GM12878 (cell line): Measurements from ENCODE around the gene ZNF804A. TPM values are rescaled to one million over a fixed set of nuclear protein-coding genes. Genes with fewer than 3 reads are reported as not detected.

Experiments used
- ATAC-seq: fragments of 200-7000 bp; cut with Tn5 transposase; 3 replicates; pipeline ENCODE4 v1.9.1; 2020; ENCODE audit warnings: mild to moderate bottlenecking, moderate library complexity
- BruUV-seq: library from RNA; stranded (reverse); fragments of 400-500 nt; replicated peaks from 2 replicates; lab custom pipeline; 2021; lab: Mats Ljungman, UMichigan
- CTCF ChIA-PET: fragments of 300-600 bp; sonication (Branson Sonifier 250); formaldehyde crosslinking; extraction: SDS; loops from one replicate; lab custom pipeline; 2021; ENCODE audit warnings: inconsistent platforms; lab: Yijun Ruan, JAX
- POLR2A ChIA-PET: fragments of 350-600 bp; formaldehyde crosslinking; extraction: SDS; loops from one replicate; lab custom pipeline; 2021; ENCODE audit warnings: inconsistent platforms; lab: Charles Lee
- RAD21 ChIA-PET: fragments of 300-600 bp; sonication (Branson Sonifier 250); formaldehyde crosslinking; loops from one replicate; lab custom pipeline; 2023; ENCODE audit warnings: antibody characterized with exemption; ENCODE audit not compliant: unreplicated experiment; lab: Charles Lee
- SMC1A ChIA-PET: fragments of 300-600 bp; sonication (Branson Sonifier 250); formaldehyde crosslinking; loops from one replicate; lab custom pipeline; 2023; ENCODE audit not compliant: unreplicated experiment, uncharacterized antibody; lab: Charles Lee
- DNase-seq: peaks from one replicate; pipeline ENCODE4 v3.0.0-alpha.2; 2011; ENCODE audit warnings: low read depth, low spot score
- FAIRE-seq: peaks from 3 replicates; lab custom pipeline; 2011; peaks lifted over from hg19 to GRCh38; lab: Jason Lieb, UNC
- H2AFZ ChIP-seq: 2 replicates; pipeline ENCODE4 v1.6.0; 2011; ENCODE audit warnings: low read depth, low read length, control low read depth; ENCODE audit not compliant: control insufficient read depth
- H3K27ac ChIP-seq: 2 replicates; pipeline ENCODE4 v1.5.1; 2011; ENCODE audit warnings: control low read depth; ENCODE audit not compliant: control insufficient read depth, insufficient read depth
- H3K27me3 ChIP-seq, 2 experiments: replicated peaks in 1 of 2; 2 replicates each; pipeline versions ENCODE4 v1.6.0 to v1.6.1; 2011; ENCODE audit warnings: low read length in 1 of 2; ENCODE audit not compliant: control insufficient read depth in 2 of 2, insufficient read depth in 2 of 2
- H3K36me3 ChIP-seq, 2 experiments: 2 replicates each; pipeline ENCODE4 v1.5.1; 2011; ENCODE audit warnings: low read length in 1 of 2; ENCODE audit not compliant: control insufficient read depth in 2 of 2, insufficient read depth in 2 of 2
- H3K4me1 ChIP-seq: 2 replicates; pipeline ENCODE4 v1.6.1; 2011; ENCODE audit warnings: mild to moderate bottlenecking, low read length, moderate library complexity, mixed read lengths; ENCODE audit not compliant: control insufficient read depth, insufficient read depth
- H3K4me2 ChIP-seq: 2 replicates; pipeline ENCODE4 v1.6.0; 2011; ENCODE audit warnings: control low read depth; ENCODE audit not compliant: control insufficient read depth, insufficient read depth
- H3K4me3 ChIP-seq: fragments of 200-600 bp; sonication (generic); 2 replicates; pipeline ENCODE4 v1.5.1; 2016
- H3K79me2 ChIP-seq: 2 replicates; pipeline ENCODE4 v1.6.0; 2011; ENCODE audit warnings: low read length; ENCODE audit not compliant: control insufficient read depth, insufficient read depth
- H3K9ac ChIP-seq: 2 replicates; pipeline ENCODE4 v1.8.0; 2011; ENCODE audit warnings: low read length, control low read depth, mixed read lengths; ENCODE audit not compliant: control insufficient read depth, insufficient read depth
- H3K9me3 ChIP-seq: replicated peaks from 3 replicates; pipeline ENCODE4 v1.5.1; 2011; ENCODE audit warnings: mild to moderate bottlenecking, low read length; ENCODE audit not compliant: control insufficient read depth, insufficient read depth
- H4K20me1 ChIP-seq: 2 replicates; pipeline ENCODE4 v1.6.0; 2011; ENCODE audit not compliant: control insufficient read depth, insufficient read depth
- CHD4 ChIP-seq: fragments of 200-600 bp; sonication (generic); IDR thresholded peaks from 2 replicates; pipeline ENCODE4 v1.6.1; 2016; ENCODE audit warnings: mild to moderate bottlenecking
- CREM ChIP-seq: IDR thresholded peaks from 2 replicates; pipeline ENCODE4 v1.6.1; 2014; ENCODE audit warnings: antibody characterized with exemption, low read depth
- EP300 ChIP-seq, 2 experiments: fragments of 150-350 bp in 1 of 2; IDR thresholded peaks; 2 replicates each; pipeline ENCODE4 v1.6.1; 2011 to 2012; ENCODE audit warnings: low read depth in 2 of 2, low read length in 2 of 2, borderline replicate concordance in 1 of 2, improper control_type of control experiment in 1 of 2, inconsistent platforms in 1 of 2; ENCODE audit not compliant: control insufficient read depth in 1 of 2
- GABPA ChIP-seq: IDR thresholded peaks from 2 replicates; pipeline ENCODE4 v1.6.1; 2014; ENCODE audit warnings: antibody characterized with exemption, low read depth, mild to moderate bottlenecking, inconsistent platforms
- HDAC2 ChIP-seq: fragments of 200-600 bp; sonication (generic); IDR thresholded peaks from 2 replicates; pipeline ENCODE4 v1.6.1; 2017
- IKZF1 ChIP-seq: fragments of 450-650 bp; conservative IDR thresholded peaks from 2 replicates; pipeline ENCODE4 v1.6.1; 2017; ENCODE audit warnings: antibody characterized with exemption, mild to moderate bottlenecking
- KLF5 ChIP-seq: fragments of 450-650 bp; IDR thresholded peaks from 2 replicates; pipeline ENCODE4 v1.6.1; 2014; ENCODE audit warnings: mild to moderate bottlenecking; ENCODE audit not compliant: partially characterized antibody
- MEF2A ChIP-seq: IDR thresholded peaks from 2 replicates; pipeline ENCODE4 v1.6.1; 2011; ENCODE audit warnings: low read depth, mild to moderate bottlenecking, low read length, moderate library complexity; ENCODE audit not compliant: insufficient read depth
- NBN ChIP-seq: fragments of 450-650 bp; IDR thresholded peaks from 2 replicates; pipeline ENCODE4 v1.6.1; 2016
- RFX5 ChIP-seq: IDR thresholded peaks from 2 replicates; pipeline ENCODE4 v1.6.1; 2011; ENCODE audit warnings: low read depth, low read length, improper control_type of control experiment
- SIX5 ChIP-seq: IDR thresholded peaks from 2 replicates; pipeline ENCODE4 v1.6.1; 2011; ENCODE audit warnings: mild to moderate bottlenecking, low read depth, low read length, moderate library complexity; ENCODE audit not compliant: severe bottlenecking
- SMAD1 ChIP-seq: fragments of 450-650 bp; IDR thresholded peaks from 2 replicates; pipeline ENCODE4 v1.6.1; 2018; ENCODE audit warnings: mild to moderate bottlenecking, low read depth; ENCODE audit not compliant: partially characterized antibody
- SUZ12 ChIP-seq: fragments of 200-600 bp; sonication (generic); IDR thresholded peaks from one replicate; pipeline ENCODE4 v1.6.1; 2018; ENCODE audit warnings: antibody characterized with exemption, mild to moderate bottlenecking; ENCODE audit not compliant: unreplicated experiment
- TARDBP ChIP-seq: IDR thresholded peaks from 2 replicates; pipeline ENCODE4 v1.6.1; 2016; ENCODE audit warnings: borderline replicate concordance
- YY1 ChIP-seq: IDR thresholded peaks from 2 replicates; pipeline ENCODE4 v1.6.1; 2011; ENCODE audit warnings: low read depth, mild to moderate bottlenecking, low read length
- WGBS: methylation state at CpG from one replicate; pipeline ENCODE4 v1.1.6; 2016; ENCODE audit warnings: low lambda C conversion rate; ENCODE audit not compliant: insufficient replicate concordance, insufficient coverage; ENCODE audit errors: missing lambda C conversion rate; 5-methylcytosine and 5-hydroxymethylcytosine counted together
- in situ Hi-C: fragments of 300-500 bp; cut with MboI; formaldehyde crosslinking; loops from 9 replicates; pipeline ENCODE4 v1.14.3; 2018; ENCODE audit warnings: mixed read lengths
- intact Hi-C: fragments of 100-400 bp; cut with micrococcal nuclease; formaldehyde crosslinking; loops from one replicate; pipeline ENCODE4 v1.14.2; 2022; ENCODE audit not compliant: unreplicated experiment
- polyA plus RNA-seq, 11 experiments: library from polyadenylated mRNA; depleted of rRNA in 4 of 11; unstranded in 6 of 11; stranded (reverse) in 5 of 11; fragments of >200 nt; fragmentation: Nextera tagmentation in 4 of 11; fragmentation: Illumina TruSeq in 1 of 11; extraction: Ambion mirVana in 4 of 11; extraction: Trizol in 1 of 11; gene quantifications; 1 replicate in 1 of 11; 2 replicates in 10 of 11; pipeline versions ENCODE4 v1.2.1 to v1.2.3, GENCODE V29; 2011 to 2016; ENCODE audit warnings: inconsistent platforms in 2 of 11, missing spikeins in 2 of 11, low read depth in 1 of 11
- total RNA-seq, 4 experiments: library from RNA; depleted of rRNA in 3 of 4; stranded (reverse); fragments of >200 nt in 3 of 4; fragmentation: Illumina TruSeq in 1 of 4; extraction: Trizol in 1 of 4; gene quantifications; 2 replicates each; pipeline versions ENCODE4 v1.2.1 to v1.2.3, GENCODE V29; 2013 to 2021
- TF ChIP-seq, protein P1 (sequence below): fragments of 450-650 bp; formaldehyde crosslinking; IDR thresholded peaks from 2 replicates; pipeline ENCODE4 v1.4.0; 2022; ENCODE audit warnings: mild to moderate bottlenecking, moderate library complexity
- TF ChIP-seq, protein P2 (sequence below): fragments of 450-650 bp; IDR thresholded peaks from 2 replicates; pipeline ENCODE4 v1.6.1; 2016; ENCODE audit warnings: mild to moderate bottlenecking, moderate library complexity, borderline replicate concordance

ZNF804A gene
- total and polyA plus RNA-seq, 10 of the 15 experiments (the other 5 are each of a cell fraction or from before 2014, with no cell fraction given) = 0.19 to 2.3 (median 1.4) TPM

DNA sequence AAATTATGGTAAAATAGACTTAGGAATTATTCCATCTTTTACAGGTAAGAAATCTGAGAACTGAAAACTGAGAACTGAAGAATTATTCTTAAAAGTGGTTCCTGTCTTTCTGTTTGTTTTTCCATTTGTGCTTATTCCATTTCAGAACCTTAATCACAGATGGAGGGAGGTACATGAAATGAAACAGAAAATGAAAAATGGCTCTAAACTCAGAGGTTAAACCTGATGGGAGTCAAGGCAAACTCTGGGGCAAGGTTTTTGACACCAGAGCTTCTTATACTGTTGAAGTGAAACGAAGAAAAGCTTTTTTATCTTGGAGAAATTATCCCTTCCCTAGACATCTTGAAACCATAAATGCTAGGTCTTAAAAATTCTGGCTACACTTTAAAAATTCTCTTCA, 182.1 kb downstream of the ZNF804A start:
- no peaks in the 10 kb centered on the region for H3K79me2 ChIP-seq
- intact Hi-C loops = no loop called here
- SMC1A ChIA-PET = no interaction called here

More for the DNA sequence above, 182.1 kb downstream of the ZNF804A start:
- Histone ChIP-seq H3K4me2 (no peak overlapping the region), H3K9me3 (no peaks in the 10 kb centered on the region), H3K4me3 (no peak overlapping the region), H3K27me3 (no peaks in the 10 kb centered on the region), H4K20me1 (no peaks in the 10 kb centered on the region), H3K36me3 (no peaks in the 10 kb centered on the region), H3K27ac (no peak overlapping the region), H3K4me1 (no peaks in the 10 kb centered on the region), H3K9ac (no peak overlapping the region), H2AFZ (no peak overlapping the region)
- in situ Hi-C loops = no loop called here
- FAIRE-seq (no peak), ATAC-seq (no peak), DNase-seq (no peak)
- TF ChIP-seq CHD4 (no peak), EP300 (IDR thresholded peaks at IDR 0.05; ENCODE audit: borderline replicate concordance in 1 of 2, control insufficient read depth in 1 of 2, low read depth in 2 of 2, low read length in 2 of 2) (no peak), TARDBP (no peak), HDAC2 (no peak), IKZF1 (no peak), SMAD1 (no peak), CREM (no peak), SIX5 (no peak), SUZ12 (no peak), RFX5 (no peak), NBN (no peak), MEF2A (no peak), KLF5 (no peak), YY1 (no peak), GABPA (no peak)
- TF ChIP-seq, protein P1, sequence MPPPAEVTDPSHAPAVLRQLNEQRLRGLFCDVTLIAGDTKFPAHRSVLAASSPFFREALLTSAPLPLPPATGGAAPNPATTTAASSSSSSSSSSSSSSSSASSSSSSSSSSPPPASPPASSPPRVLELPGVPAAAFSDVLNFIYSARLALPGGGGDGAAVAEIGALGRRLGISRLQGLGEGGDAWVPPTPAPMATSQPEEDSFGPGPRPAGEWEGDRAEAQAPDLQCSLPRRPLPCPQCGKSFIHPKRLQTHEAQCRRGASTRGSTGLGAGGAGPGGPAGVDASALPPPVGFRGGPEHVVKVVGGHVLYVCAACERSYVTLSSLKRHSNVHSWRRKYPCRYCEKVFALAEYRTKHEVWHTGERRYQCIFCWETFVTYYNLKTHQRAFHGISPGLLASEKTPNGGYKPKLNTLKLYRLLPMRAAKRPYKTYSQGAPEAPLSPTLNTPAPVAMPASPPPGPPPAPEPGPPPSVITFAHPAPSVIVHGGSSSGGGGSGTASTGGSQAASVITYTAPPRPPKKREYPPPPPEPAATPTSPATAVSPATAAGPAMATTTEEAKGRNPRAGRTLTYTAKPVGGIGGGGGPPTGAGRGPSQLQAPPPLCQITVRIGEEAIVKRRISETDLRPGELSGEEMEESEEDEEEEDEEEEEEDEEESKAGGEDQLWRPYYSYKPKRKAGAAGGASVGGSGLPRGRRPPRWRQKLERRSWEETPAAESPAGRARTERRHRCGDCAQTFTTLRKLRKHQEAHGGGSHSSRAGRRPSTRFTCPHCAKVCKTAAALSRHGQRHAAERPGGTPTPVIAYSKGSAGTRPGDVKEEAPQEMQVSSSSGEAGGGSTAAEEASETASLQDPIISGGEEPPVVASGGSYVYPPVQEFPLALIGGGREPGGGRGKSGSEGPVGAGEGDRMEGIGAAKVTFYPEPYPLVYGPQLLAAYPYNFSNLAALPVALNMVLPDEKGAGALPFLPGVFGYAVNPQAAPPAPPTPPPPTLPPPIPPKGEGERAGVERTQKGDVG = no peak
- TF ChIP-seq, protein P2, sequence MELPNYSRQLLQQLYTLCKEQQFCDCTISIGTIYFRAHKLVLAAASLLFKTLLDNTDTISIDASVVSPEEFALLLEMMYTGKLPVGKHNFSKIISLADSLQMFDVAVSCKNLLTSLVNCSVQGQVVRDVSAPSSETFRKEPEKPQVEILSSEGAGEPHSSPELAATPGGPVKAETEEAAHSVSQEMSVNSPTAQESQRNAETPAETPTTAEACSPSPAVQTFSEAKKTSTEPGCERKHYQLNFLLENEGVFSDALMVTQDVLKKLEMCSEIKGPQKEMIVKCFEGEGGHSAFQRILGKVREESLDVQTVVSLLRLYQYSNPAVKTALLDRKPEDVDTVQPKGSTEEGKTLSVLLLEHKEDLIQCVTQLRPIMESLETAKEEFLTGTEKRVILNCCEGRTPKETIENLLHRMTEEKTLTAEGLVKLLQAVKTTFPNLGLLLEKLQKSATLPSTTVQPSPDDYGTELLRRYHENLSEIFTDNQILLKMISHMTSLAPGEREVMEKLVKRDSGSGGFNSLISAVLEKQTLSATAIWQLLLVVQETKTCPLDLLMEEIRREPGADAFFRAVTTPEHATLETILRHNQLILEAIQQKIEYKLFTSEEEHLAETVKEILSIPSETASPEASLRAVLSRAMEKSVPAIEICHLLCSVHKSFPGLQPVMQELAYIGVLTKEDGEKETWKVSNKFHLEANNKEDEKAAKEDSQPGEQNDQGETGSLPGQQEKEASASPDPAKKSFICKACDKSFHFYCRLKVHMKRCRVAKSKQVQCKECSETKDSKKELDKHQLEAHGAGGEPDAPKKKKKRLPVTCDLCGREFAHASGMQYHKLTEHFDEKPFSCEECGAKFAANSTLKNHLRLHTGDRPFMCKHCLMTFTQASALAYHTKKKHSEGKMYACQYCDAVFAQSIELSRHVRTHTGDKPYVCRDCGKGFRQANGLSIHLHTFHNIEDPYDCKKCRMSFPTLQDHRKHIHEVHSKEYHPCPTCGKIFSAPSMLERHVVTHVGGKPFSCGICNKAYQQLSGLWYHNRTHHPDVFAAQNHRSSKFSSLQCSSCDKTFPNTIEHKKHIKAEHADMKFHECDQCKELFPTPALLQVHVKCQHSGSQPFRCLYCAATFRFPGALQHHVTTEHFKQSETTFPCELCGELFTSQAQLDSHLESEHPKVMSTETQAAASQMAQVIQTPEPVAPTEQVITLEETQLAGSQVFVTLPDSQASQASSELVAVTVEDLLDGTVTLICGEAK = no peak
- ChIA-PET POLR2A (no interaction called here), RAD21 (no interaction called here), CTCF (no interaction called here)
- WGBS = 0% methylated on average over 1 of the region's 1 CpG
- BruUV-seq = no TSS peak
